HepG2 (cell line): ENCODE data around the gene PARP14. TPM values are rescaled to one million over a fixed set of nuclear protein-coding genes. Genes with fewer than 3 reads are reported as not detected.

Source experiments
- BCL6 ChIP-seq: IDR thresholded peaks from 2 replicates; pipeline ENCODE4 v1.6.1; 2016; ENCODE audit warnings: missing genetic modification reagents, missing compliant biosample characterization
- BRF2 ChIP-seq: sonication (generic); formaldehyde crosslinking; IDR thresholded peaks from 2 replicates; pipeline ENCODE4 v1.8.1; 2022; ENCODE audit warnings: mild to moderate bottlenecking, missing genetic modification reagents
- EP300 ChIP-seq, 3 experiments: sonication (generic) in 1 of 3; formaldehyde crosslinking in 1 of 3; IDR thresholded peaks; 2 replicates each; pipeline versions ENCODE4 v1.5.1 to v1.6.1; 2011 to 2020; ENCODE audit warnings: low read depth in 2 of 3, low read length in 2 of 3, borderline replicate concordance in 1 of 3, improper control_type of control experiment in 1 of 3, mild to moderate bottlenecking in 1 of 3, missing genetic modification reagents in 1 of 3, moderate library complexity in 1 of 3
- FOSL1 ChIP-seq: sonication (generic); formaldehyde crosslinking; IDR thresholded peaks from 2 replicates; pipeline ENCODE4 v1.9.0; 2021; ENCODE audit warnings: missing genetic modification reagents, borderline replicate concordance
- GATAD2A ChIP-seq: IDR thresholded peaks from 2 replicates; pipeline ENCODE4 v1.6.1; 2016
- ISX ChIP-seq: sonication (generic); formaldehyde crosslinking; conservative IDR thresholded peaks from 2 replicates; pipeline ENCODE4 v1.5.0; 2020; ENCODE audit warnings: missing genetic modification reagents
- KLF13 ChIP-seq: sonication (generic); formaldehyde crosslinking; IDR thresholded peaks from 2 replicates; pipeline ENCODE4 v1.4.0; 2020; ENCODE audit warnings: mild to moderate bottlenecking, missing genetic modification reagents
- MLXIP ChIP-seq: sonication (generic); formaldehyde crosslinking; IDR thresholded peaks from 2 replicates; pipeline ENCODE4 v1.9.0; 2021; ENCODE audit warnings: missing genetic modification reagents, borderline replicate concordance
- NR1H2 ChIP-seq: sonication (generic); formaldehyde crosslinking; IDR thresholded peaks from 2 replicates; pipeline ENCODE4 v1.8.1; 2022; ENCODE audit warnings: low read depth, missing genetic modification reagents, borderline replicate concordance
- SNAPC5 ChIP-seq: sonication (generic); formaldehyde crosslinking; IDR thresholded peaks from 2 replicates; pipeline ENCODE4 v1.8.1; 2023; ENCODE audit warnings: mild to moderate bottlenecking, missing genetic modification reagents, borderline replicate concordance
- STAT6 ChIP-seq: sonication (generic); formaldehyde crosslinking; IDR thresholded peaks from 2 replicates; pipeline ENCODE4 v1.4.0; 2020; ENCODE audit warnings: missing genetic modification reagents, mild to moderate bottlenecking, borderline replicate concordance
- TCF7L2 ChIP-seq: IDR thresholded peaks from 2 replicates; pipeline ENCODE4 v1.6.1; 2011; ENCODE audit warnings: mild to moderate bottlenecking, low read depth, low read length, moderate library complexity
- ZFP37 ChIP-seq: sonication (generic); formaldehyde crosslinking; IDR thresholded peaks from 2 replicates; pipeline ENCODE4 v1.4.0; 2020; ENCODE audit warnings: missing genetic modification reagents, borderline replicate concordance
- ZMAT3 ChIP-seq: sonication (generic); formaldehyde crosslinking; conservative IDR thresholded peaks from 2 replicates; pipeline ENCODE4 v1.7.0; 2021; ENCODE audit warnings: missing genetic modification reagents
- ZNF256 ChIP-seq: sonication (generic); formaldehyde crosslinking; conservative IDR thresholded peaks from 2 replicates; pipeline ENCODE4 v1.4.0; 2020; ENCODE audit warnings: missing genetic modification reagents
- ZNF496 ChIP-seq: sonication (generic); formaldehyde crosslinking; IDR thresholded peaks from 2 replicates; pipeline ENCODE4 v1.8.1; 2023; ENCODE audit warnings: mild to moderate bottlenecking, moderate library complexity, missing genetic modification reagents; ENCODE audit not compliant: insufficient replicate concordance
- ZNF580 ChIP-seq: IDR thresholded peaks from 2 replicates; pipeline ENCODE4 v1.6.1; 2016; ENCODE audit warnings: low read depth, borderline replicate concordance
- ZNF768 ChIP-seq: sonication (generic); formaldehyde crosslinking; IDR thresholded peaks from 2 replicates; pipeline ENCODE4 v1.4.0; 2020; ENCODE audit warnings: missing genetic modification reagents
- ZSCAN9 ChIP-seq: IDR thresholded peaks from 2 replicates; pipeline ENCODE4 v1.6.1; 2016; ENCODE audit warnings: borderline replicate concordance
- polyA plus RNA-seq, 8 experiments: library from polyadenylated mRNA; depleted of rRNA in 3 of 8; stranded (reverse) in 7 of 8; unstranded in 1 of 8; fragments of >200 nt; fragmentation: Illumina TruSeq in 4 of 8; extraction: Trizol in 4 of 8; gene quantifications; 2 replicates each; pipeline versions ENCODE4 v1.2.1 to v1.2.3, GENCODE V29; 2011 to 2016; ENCODE audit warnings: low read depth in 4 of 8, missing spikeins in 1 of 8, mixed read lengths in 1 of 8; ENCODE audit not compliant: insufficient read depth in 1 of 8
- total RNA-seq, 5 experiments: library from RNA; depleted of rRNA; stranded (reverse); fragments of >200 nt; fragmentation: Illumina TruSeq; extraction: Trizol; gene quantifications; 2 replicates each; pipeline ENCODE4 v1.2.3, GENCODE V29; 2016; ENCODE audit warnings: low read depth in 1 of 5

PARP14 gene
- total and polyA plus RNA-seq, 2 of the 13 experiments (the other 11 are each of a cell fraction or from before 2014, with no cell fraction given) = 9.0 to 19.1 TPM

GRCh38 chr3:122689587-122689986 lies 8.9 kb downstream of the PARP14 start (continued):
- TF ChIP-seq ZFP37 (CRISPR knock-in tag) = no peak
- TF ChIP-seq ZSCAN9 (CRISPR knock-in tag) = 0 out of 2 replicates have a peak, but pooled peaks have one; percentile 26
- no peak for TF ChIP-seq ZNF580 (CRISPR knock-in tag)
- no peak for TF ChIP-seq ZNF496 (CRISPR knock-in tag)
- no peak for TF ChIP-seq MLXIP
- TF ChIP-seq GATAD2A (CRISPR knock-in tag) = peak; percentile 81
- TF ChIP-seq KLF13 = no peak
- no peak for TF ChIP-seq ZNF256 (CRISPR knock-in tag)
- TF ChIP-seq FOSL1 (CRISPR knock-in tag) = peak; percentile 77
- TF ChIP-seq BRF2 (CRISPR knock-in tag) = no peak
- TF ChIP-seq SNAPC5 (CRISPR knock-in tag) = no peak
- no peak for TF ChIP-seq STAT6 (CRISPR knock-in tag)
- TF ChIP-seq BCL6 (CRISPR knock-in tag) = peak; percentile 57; the same call in 1 of the 2 replicates
- no peak for TF ChIP-seq TCF7L2
- peak in 1 of 2 experiments; percentile 64; a peak in 1 of 4 replicates for TF ChIP-seq EP300 (IDR thresholded peaks at IDR 0.05; ENCODE audit: low read depth in 2 of 2, low read length in 2 of 2)
- TF ChIP-seq EP300 (CRISPR knock-in tag; IDR thresholded peaks at IDR 0.05; ENCODE audit: borderline replicate concordance) = no peak
- TF ChIP-seq ZNF768 (CRISPR knock-in tag) = no peak
- no peak for TF ChIP-seq ZMAT3 (CRISPR knock-in tag)
- no peak for TF ChIP-seq NR1H2 (CRISPR knock-in tag)
- no peak for TF ChIP-seq ISX
